Cerebellar nuclear complex (tissue), 1 donor: ENCODE measurements around the gene VIPAS39.
A peak's percentile ranks its signal among the peaks of the same experiment; 100 is the strongest.

ENCODE experiments used
- DNase-seq, 2 experiments: peaks; one replicate each; lab custom pipeline; 2025; lab: John Stamatoyannopoulos, UW

The VIPAS39 gene

GRCh38 chr14:77406086-77406485 lies 51.3 kb downstream of the VIPAS39 start:
- DNase-seq, result no peak

DNA sequence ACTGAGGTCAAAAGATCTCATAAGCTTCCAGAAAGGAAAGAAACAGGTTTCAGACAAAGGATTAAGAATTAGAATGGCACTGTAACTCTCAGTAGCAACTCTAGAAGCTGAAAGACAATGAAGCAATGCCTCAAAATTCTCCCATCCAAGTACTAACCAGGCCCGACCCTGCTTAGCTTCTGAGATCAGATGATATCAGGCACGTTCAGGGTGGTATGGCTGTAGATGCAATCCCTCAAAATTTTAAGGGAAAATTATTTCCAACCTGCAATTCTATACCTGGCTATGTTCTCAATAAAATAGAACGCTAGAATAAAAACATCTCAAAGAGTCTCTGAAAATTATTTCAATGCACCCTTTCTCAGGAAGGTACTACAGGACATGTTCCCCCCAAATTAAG lies 53.6 kb downstream of the VIPAS39 start:
- no peak for DNase-seq

DNA sequence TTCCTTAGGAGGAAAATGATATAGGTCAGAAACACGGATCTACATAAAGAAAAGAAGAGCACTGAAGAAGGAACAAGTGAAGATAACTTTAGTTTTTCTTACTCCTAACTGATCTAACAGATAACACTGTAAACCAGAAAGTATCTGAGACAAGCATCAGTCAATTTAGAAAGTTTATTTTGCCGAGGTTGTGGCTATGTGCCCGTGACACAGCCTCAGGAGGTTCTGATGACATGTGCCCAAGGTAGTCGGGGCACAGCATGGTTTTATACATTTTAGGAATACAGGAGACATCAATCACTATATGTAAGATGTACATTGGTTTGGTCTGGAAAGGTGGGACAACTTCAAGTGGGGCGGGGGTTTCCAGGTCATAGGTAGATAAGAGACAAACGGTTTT lies 57.2 kb downstream of the VIPAS39 start:
- no peak for DNase-seq

DNA sequence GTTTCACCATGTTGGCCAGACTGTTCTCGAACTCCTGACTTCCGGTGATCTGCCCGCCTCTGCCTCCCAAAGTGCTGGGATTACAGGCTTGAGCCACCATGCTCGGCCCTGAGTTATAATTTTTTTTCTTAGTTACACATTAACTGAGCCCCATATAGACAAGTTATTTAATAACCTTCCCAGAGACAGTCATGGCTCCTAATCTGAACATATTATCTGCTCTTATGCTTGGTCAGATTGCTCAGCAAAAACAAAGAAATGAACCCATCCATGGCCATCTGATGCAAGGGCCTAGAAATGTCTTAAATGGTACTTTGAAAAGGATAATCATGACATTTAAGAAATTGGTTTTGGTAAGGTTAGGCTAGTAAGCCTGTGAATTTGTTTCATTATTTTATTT lies 67.2 kb downstream of the VIPAS39 start:
- no peak for DNase-seq

DNA sequence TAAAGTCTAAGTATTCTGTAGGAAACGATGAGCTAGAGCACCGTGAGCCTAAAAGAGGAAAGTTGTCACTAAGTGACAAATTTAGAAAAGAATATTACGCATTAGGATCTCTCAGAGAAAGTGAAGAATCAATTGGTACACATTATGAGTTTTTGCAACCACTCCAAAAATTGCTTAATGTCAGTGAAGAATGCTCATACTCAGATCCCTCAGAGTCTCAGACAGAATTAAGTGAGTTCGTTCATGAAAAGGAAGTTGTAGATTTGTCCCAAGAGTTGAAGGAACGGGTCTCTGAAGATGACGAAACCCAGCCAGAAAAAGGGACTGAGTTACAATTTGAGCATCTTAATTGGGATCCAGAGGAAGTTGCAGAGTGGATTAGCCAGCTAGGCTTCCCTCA lies 78.7 kb downstream of the VIPAS39 start:
- DNase-seq, result no peak

DNA sequence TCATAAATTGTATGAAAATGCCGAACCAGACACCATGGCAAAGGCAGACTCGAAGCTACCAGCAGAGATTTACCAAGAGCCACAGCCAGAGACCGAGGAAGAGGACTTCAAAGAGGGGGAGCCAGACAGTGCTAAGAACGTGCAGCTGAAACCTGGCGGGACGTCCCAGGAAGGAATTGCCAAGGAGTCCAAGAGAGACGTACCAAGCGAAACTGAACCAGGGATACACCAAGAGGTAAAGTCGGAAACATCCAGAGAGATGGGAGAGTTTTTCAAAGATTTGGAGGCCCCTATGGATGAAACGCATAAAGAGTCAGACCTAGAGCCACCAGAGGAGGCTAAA lies 79.9 kb downstream of the VIPAS39 start:
- DNase-seq, result no peak

- peak in 1 of 2 experiments; percentile 70 for DNase-seq
These were observed 80.5 kb downstream of the VIPAS39 start, which contains the start of the genes SAMD15 and TMED8 for GRCh38 chr14:77376771-77377501. TSS of gene SAMD15 (plus strand) at chr14:77377379. CDS start at chr14:77377419, 40 bp downstream. TSS of gene TMED8 (minus strand) at chr14:77377094. CDS start at chr14:77377053, 41 bp downstream.
